IMR-90 (cell line): ENCODE data around the gene EREG. TPM values are rescaled to one million over a fixed set of nuclear protein-coding genes. Genes with fewer than 3 reads are reported as not detected.

ENCODE experiments used
- ATAC-seq: fragments of 200-7000 bp; cut with Tn5 transposase; 2 replicates; pipeline ENCODE4 v1.9.1; 2020; ENCODE audit warnings: low read depth, mild to moderate bottlenecking, moderate library complexity
- BruUV-seq: library from RNA; stranded (reverse); fragments of 400-500 nt; replicated peaks from 2 replicates; lab custom pipeline; 2021; lab: Mats Ljungman, UMichigan
- CTCF ChIA-PET: fragments of 300-600 bp; formaldehyde crosslinking; extraction: SDS; loops from one replicate; lab custom pipeline; 2021; ENCODE audit warnings: antibody characterized with exemption; lab: Yijun Ruan, JAX
- POLR2A ChIA-PET: fragments of 300-600 bp; sonication (Branson Sonifier 250); formaldehyde crosslinking; loops from one replicate; lab custom pipeline; 2022; ENCODE audit warnings: antibody characterized with exemption; ENCODE audit not compliant: unreplicated experiment; lab: Charles Lee
- DNase-seq: peaks from one replicate; pipeline ENCODE4 v3.0.0; 2013
- H2AFZ ChIP-seq: replicated peaks from 2 replicates; pipeline ENCODE3; 2013; ENCODE audit warnings: low read length, mild to moderate bottlenecking; ENCODE audit not compliant: poor library complexity
- H2AK5ac ChIP-seq: 2 replicates; pipeline ENCODE4 v1.6.1; 2013; ENCODE audit warnings: low read depth, low read length, inconsistent platforms
- H2AK9ac ChIP-seq: replicated peaks from 2 replicates; pipeline ENCODE3; 2013; ENCODE audit warnings: mild to moderate bottlenecking, low read depth, low read length, moderate library complexity; ENCODE audit not compliant: poor library complexity
- H2BK120ac ChIP-seq: 2 replicates; pipeline ENCODE4 v1.6.1; 2013; ENCODE audit warnings: low read depth, low read length, inconsistent platforms
- H2BK15ac ChIP-seq: 3 replicates; pipeline ENCODE4 v1.6.1; 2013; ENCODE audit warnings: low read depth, low read length, inconsistent platforms
- H2BK20ac ChIP-seq: 2 replicates; pipeline ENCODE4 v1.6.1; 2013; ENCODE audit warnings: low read depth, mild to moderate bottlenecking, inconsistent platforms, low read length, moderate library complexity
- H2BK5ac ChIP-seq: 2 replicates; pipeline ENCODE4 v1.6.1; 2013; ENCODE audit warnings: mild to moderate bottlenecking, low read depth, low read length, inconsistent platforms; ENCODE audit not compliant: poor library complexity, severe bottlenecking
- H3K14ac ChIP-seq: replicated peaks from 2 replicates; pipeline ENCODE4 v1.6.1; 2013; ENCODE audit warnings: low read depth, low read length, inconsistent platforms
- H3K18ac ChIP-seq: 2 replicates; pipeline ENCODE4 v1.6.1; 2013; ENCODE audit warnings: low read depth, low read length, control low read depth
- H3K23ac ChIP-seq: 2 replicates; pipeline ENCODE4 v1.6.1; 2013; ENCODE audit warnings: low read depth, low read length, inconsistent platforms
- H3K27ac ChIP-seq: 2 replicates; pipeline ENCODE4 v1.5.1; 2013; ENCODE audit warnings: mild to moderate bottlenecking, control low read depth, low read length; ENCODE audit not compliant: insufficient read depth
- H3K27me3 ChIP-seq: 2 replicates; pipeline ENCODE4 v1.6.1; 2013; ENCODE audit warnings: low read length; ENCODE audit not compliant: control insufficient read depth, insufficient read depth
- H3K36me3 ChIP-seq: 2 replicates; pipeline ENCODE4 v1.6.1; 2013; ENCODE audit warnings: low read length, mixed read lengths; ENCODE audit not compliant: control insufficient read depth, insufficient read depth
- H3K4ac ChIP-seq: 2 replicates; pipeline ENCODE4 v1.6.1; 2013; ENCODE audit warnings: low read depth, low read length, inconsistent platforms
- H3K4me1 ChIP-seq: 2 replicates; pipeline ENCODE4 v1.6.1; 2013; ENCODE audit warnings: low read length, mixed read lengths; ENCODE audit not compliant: control insufficient read depth, insufficient read depth
- H3K4me2 ChIP-seq: 2 replicates; pipeline ENCODE4 v1.6.1; 2013; ENCODE audit warnings: low read depth, mild to moderate bottlenecking, control low read depth, low read length, moderate library complexity
- H3K4me3 ChIP-seq: 2 replicates; pipeline ENCODE4 v1.5.1; 2013; ENCODE audit warnings: low read depth, mild to moderate bottlenecking, control low read depth, low read length, moderate library complexity; ENCODE audit not compliant: insufficient read depth
- H3K56ac ChIP-seq: 2 replicates; pipeline ENCODE4 v1.6.1; 2013; ENCODE audit warnings: low read length, inconsistent platforms; ENCODE audit not compliant: insufficient read depth; ENCODE audit errors: extremely low read depth
- H3K79me1 ChIP-seq, 2 experiments: 2 replicates each; pipeline ENCODE4 v1.6.1; 2013; ENCODE audit warnings: low read length in 2 of 2, inconsistent platforms in 1 of 2, low read depth in 1 of 2
- H3K9ac ChIP-seq: 2 replicates; pipeline ENCODE4 v1.6.1; 2013; ENCODE audit warnings: low read depth, low read length, control low read depth
- H3K9me1 ChIP-seq: 2 replicates; pipeline ENCODE4 v1.6.1; 2013; ENCODE audit warnings: low read length, inconsistent platforms; ENCODE audit not compliant: insufficient read depth
- H3K9me3 ChIP-seq: 2 replicates; pipeline ENCODE4 v1.6.1; 2013; ENCODE audit warnings: low read length; ENCODE audit not compliant: control insufficient read depth, insufficient read depth
- H4K20me1 ChIP-seq: 2 replicates; pipeline ENCODE4 v1.6.1; 2013; ENCODE audit warnings: low read length, inconsistent platforms; ENCODE audit not compliant: insufficient read depth
- H4K5ac ChIP-seq: 2 replicates; pipeline ENCODE4 v1.6.1; 2013; ENCODE audit warnings: mild to moderate bottlenecking, low read depth, low read length, control low read depth
- H4K8ac ChIP-seq, 2 experiments: 2 replicates each; pipeline ENCODE4 v1.6.1; 2013; ENCODE audit warnings: low read depth in 2 of 2, low read length in 2 of 2, control low read depth in 1 of 2, inconsistent platforms in 1 of 2
- H4K91ac ChIP-seq: 2 replicates; pipeline ENCODE4 v1.6.1; 2013; ENCODE audit warnings: low read depth, low read length, inconsistent platforms; ENCODE audit not compliant: insufficient read depth
- BHLHE40 ChIP-seq: fragments of 150-350 bp; IDR thresholded peaks from 2 replicates; pipeline ENCODE4 v1.6.1; 2016; ENCODE audit warnings: mild to moderate bottlenecking, low read depth, low read length
- CEBPB ChIP-seq: IDR thresholded peaks from 2 replicates; pipeline ENCODE4 v1.6.1; 2012; ENCODE audit warnings: low read depth, low read length, improper control_type of control experiment
- RFX5 ChIP-seq: IDR thresholded peaks from 2 replicates; pipeline ENCODE4 v1.8.0; 2012; ENCODE audit warnings: low read depth, mild to moderate bottlenecking, low read length, moderate library complexity
- SMC3 ChIP-seq: fragments of 150-350 bp; IDR thresholded peaks from 2 replicates; pipeline ENCODE4 v1.6.1; 2016; ENCODE audit warnings: low read depth, mild to moderate bottlenecking, antibody characterized with exemption, low read length, moderate library complexity
- WGBS, 2 experiments: methylation state at CpG; one replicate each; pipeline versions ENCODE4 v1.1.5 to v1.1.7; 2013; ENCODE audit warnings: missing lambda C conversion rate in 2 of 2; ENCODE audit not compliant: insufficient read length in 1 of 2; ENCODE audit errors: extremely low coverage in 2 of 2; 5-methylcytosine and 5-hydroxymethylcytosine counted together
- dilution Hi-C: fragments of 300-500 bp; cut with HindIII; formaldehyde crosslinking; loops from one replicate; pipeline ENCODE4 v1.14.3; 2018; ENCODE audit warnings: low sequenced_read_pairs; ENCODE audit not compliant: unreplicated experiment
- in situ Hi-C: fragments of 300-500 bp; cut with MboI; formaldehyde crosslinking; loops from 3 replicates; pipeline ENCODE4 v1.14.3; 2019; ENCODE audit warnings: low sequenced_read_pairs, inconsistent platforms, mixed read lengths
- intact Hi-C: fragments of 100-400 bp; cut with micrococcal nuclease; formaldehyde crosslinking; loops from 2 replicates; pipeline ENCODE4 v1.10.0; 2022
- polyA plus RNA-seq, 3 experiments: library from polyadenylated mRNA; depleted of rRNA; stranded (reverse); fragments of >200 nt; gene quantifications; 2 replicates each; pipeline ENCODE4 v1.2.3, GENCODE V29; 2012; ENCODE audit warnings: low replicate concordance in 1 of 3
- total RNA-seq: library from RNA; depleted of rRNA; stranded (reverse); fragments of >200 nt; gene quantifications from 2 replicates; pipeline ENCODE4 v1.2.3, GENCODE V29; 2012

Gene EREG
- total and polyA plus RNA-seq, 2 of the 4 experiments (the other 2 are of a cell fraction): 0.26 to 0.36 TPM

DNA sequence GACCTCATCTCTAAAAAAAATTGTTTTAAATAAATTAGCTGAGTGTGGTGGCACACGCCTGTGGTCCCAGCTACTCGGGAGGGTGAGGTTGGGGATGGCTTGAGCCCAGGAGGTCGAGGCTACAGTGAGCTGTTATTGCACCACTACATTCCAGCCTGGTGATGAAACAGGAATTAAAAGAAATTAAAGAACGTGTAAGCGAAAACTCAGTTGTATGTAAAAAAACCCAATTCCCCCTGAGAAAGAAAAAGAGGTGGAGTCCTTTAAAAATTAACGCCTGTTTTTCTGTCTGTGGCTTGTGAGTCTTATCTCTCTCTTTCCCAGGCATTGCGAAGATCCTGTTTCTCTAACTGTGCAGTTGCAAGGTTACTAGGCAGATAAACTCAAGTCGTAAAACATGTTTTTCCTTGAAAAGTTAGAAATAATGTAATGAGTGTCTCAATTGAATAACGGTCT is 34.6 kb upstream of the EREG start:
- DNase-seq (no peak), ATAC-seq (no peak; the same call in 1 of the 2 replicates)
- Histone ChIP-seq H2BK20ac (no peak overlapping the region), H4K5ac (no peak overlapping the region), H3K4me2 (no peak overlapping the region), H3K4me3 (no peak overlapping the region), H3K4me1 (no peaks in the 10 kb centered on the region), H3K36me3 (no peaks in the 10 kb centered on the region), H2AK5ac (no peak overlapping the region), H2AFZ (no peak overlapping the region), H3K23ac (no peak overlapping the region), H4K8ac (no peak overlapping the region), H3K79me1 (no peaks in the 10 kb centered on the region), H3K56ac (no peak overlapping the region), H3K9ac (no peak overlapping the region), H2BK120ac (no peak overlapping the region), H3K9me3 (no peaks in the 10 kb centered on the region), H3K4ac (no peak overlapping the region), H3K27me3 (no peaks in the 10 kb centered on the region), H2AK9ac (no peak overlapping the region), H3K9me1 (no peaks in the 10 kb centered on the region; the same call in 1 of the 2 replicates), H3K27ac (no peak overlapping the region), H2BK15ac (no peak overlapping the region), H3K14ac (no peak overlapping the region), H2BK5ac (no peak overlapping the region), H4K91ac (no peak overlapping the region), H3K18ac (no peak overlapping the region), H4K20me1 (no peaks in the 10 kb centered on the region)
- dilution Hi-C loops: no loop called here
- WGBS, 2 experiments: 80% methylated on average over 3 of the region's 9 CpGs; no CpG with 5 or more reads in 1 of the 2 experiments
- CTCF ChIA-PET: no interaction called here
- no TSS peak for BruUV-seq
- intact Hi-C loops: no loop called here
- TF ChIP-seq SMC3: no peak
- no peak for TF ChIP-seq BHLHE40
- no peak for TF ChIP-seq RFX5
- no peak for TF ChIP-seq CEBPB
- POLR2A ChIA-PET: no interaction called here
- in situ Hi-C loops: loop anchor here (10.0 to 25.0 kb wide), 2 partner anchors 484 to 1157 kb away; no protein-coding TSS in a partner anchor
